H9 (cell line): Measurements from ENCODE around the gene UBE3B. TPM values are rescaled to one million over a fixed set of nuclear protein-coding genes. Genes with fewer than 3 reads are reported as not detected.

Source experiments
- DNase-seq: peaks from one replicate; pipeline ENCODE4 v3.0.0-alpha.2; 2017
- H2AFZ ChIP-seq: one replicate; pipeline ENCODE4 v1.6.1; 2013; ENCODE audit warnings: mild to moderate bottlenecking, low read length, control low read depth, moderate library complexity
- H2AK5ac ChIP-seq: 2 replicates; pipeline ENCODE4 v1.6.1; 2013; ENCODE audit warnings: low read length, control low read depth, mixed read lengths; ENCODE audit not compliant: insufficient read length
- H2BK120ac ChIP-seq: one replicate; pipeline ENCODE4 v1.6.1; 2013; ENCODE audit warnings: low read depth, mild to moderate bottlenecking, low read length, control low read depth, inconsistent platforms; ENCODE audit not compliant: poor library complexity, severe bottlenecking
- H2BK12ac ChIP-seq: 2 replicates; pipeline ENCODE4 v1.6.1; 2013; ENCODE audit warnings: low read length, control low read depth, mixed read lengths, low read depth; ENCODE audit not compliant: insufficient read length
- H2BK15ac ChIP-seq: 2 replicates; pipeline ENCODE4 v1.6.1; 2013; ENCODE audit warnings: low read depth, low read length, control low read depth
- H2BK20ac ChIP-seq: one replicate; pipeline ENCODE4 v1.6.1; 2013; ENCODE audit warnings: low read depth, mild to moderate bottlenecking, low read length, control low read depth, inconsistent platforms; ENCODE audit not compliant: poor library complexity, severe bottlenecking
- H2BK5ac ChIP-seq: 2 replicates; pipeline ENCODE4 v1.6.1; 2013; ENCODE audit warnings: low read length, control low read depth, mixed read lengths; ENCODE audit not compliant: insufficient read length
- H3K14ac ChIP-seq: 2 replicates; pipeline ENCODE4 v1.6.1; 2013; ENCODE audit warnings: low read length, control low read depth; ENCODE audit not compliant: insufficient read depth
- H3K18ac ChIP-seq: 2 replicates; pipeline ENCODE4 v1.6.1; 2013; ENCODE audit warnings: low read depth, mild to moderate bottlenecking, mixed read lengths, low read length, control low read depth; ENCODE audit not compliant: insufficient read length
- H3K23ac ChIP-seq: 2 replicates; pipeline ENCODE4 v1.6.1; 2013; ENCODE audit warnings: low read length, control low read depth, mixed read lengths, low read depth; ENCODE audit not compliant: insufficient read length
- H3K23me2 ChIP-seq: 2 replicates; pipeline ENCODE4 v1.6.1; 2013; ENCODE audit warnings: low read depth, mild to moderate bottlenecking, mixed read lengths, low read length, control low read depth; ENCODE audit not compliant: insufficient read length, poor library complexity, severe bottlenecking
- H3K27ac ChIP-seq: 2 replicates; pipeline ENCODE4 v1.5.1; 2013; ENCODE audit warnings: low read length, control low read depth, mixed read lengths, low read depth; ENCODE audit not compliant: insufficient read length
- H3K27me3 ChIP-seq: 2 replicates; pipeline ENCODE4 v1.6.1; 2013; ENCODE audit warnings: low read length, control low read depth, inconsistent platforms; ENCODE audit not compliant: insufficient read depth
- H3K4ac ChIP-seq: 2 replicates; pipeline ENCODE4 v1.6.1; 2013; ENCODE audit warnings: low read depth, mild to moderate bottlenecking, control low read depth, inconsistent platforms, low read length, moderate library complexity
- H3K4me1 ChIP-seq: 2 replicates; pipeline ENCODE4 v1.6.1; 2013; ENCODE audit warnings: low read length, control low read depth, inconsistent platforms; ENCODE audit not compliant: insufficient read depth
- H3K4me2 ChIP-seq: 2 replicates; pipeline ENCODE4 v1.6.1; 2013; ENCODE audit warnings: low read length, control low read depth, mixed read lengths; ENCODE audit not compliant: insufficient read length, insufficient read depth
- H3K56ac ChIP-seq: 2 replicates; pipeline ENCODE4 v1.6.1; 2013; ENCODE audit warnings: low read depth, mild to moderate bottlenecking, mixed read lengths, low read length, control low read depth; ENCODE audit not compliant: insufficient read length
- H3K79me1 ChIP-seq: 2 replicates; pipeline ENCODE4 v1.6.1; 2013; ENCODE audit warnings: low read depth, mild to moderate bottlenecking, moderate library complexity, low read length, control low read depth, inconsistent platforms; ENCODE audit not compliant: insufficient read depth, poor library complexity, severe bottlenecking
- H3K79me2 ChIP-seq: 2 replicates; pipeline ENCODE4 v1.6.1; 2013; ENCODE audit warnings: low read length, control low read depth, inconsistent platforms; ENCODE audit not compliant: insufficient read depth
- H3K9ac ChIP-seq: 2 replicates; pipeline ENCODE4 v1.6.1; 2013; ENCODE audit warnings: low read length, control low read depth, mixed read lengths; ENCODE audit not compliant: insufficient read length; ENCODE audit errors: extremely low read depth
- H3K9me3 ChIP-seq: one replicate; pipeline ENCODE4 v1.6.1; 2013; ENCODE audit warnings: low read depth, low read length, inconsistent platforms; ENCODE audit not compliant: control insufficient read depth
- H3T11ph ChIP-seq: one replicate; pipeline ENCODE4 v1.6.1; 2013; ENCODE audit warnings: mild to moderate bottlenecking, low read length, control low read depth, inconsistent platforms
- H4K20me1 ChIP-seq: one replicate; pipeline ENCODE4 v1.6.1; 2013; ENCODE audit not compliant: control insufficient read depth, insufficient read length, insufficient read depth
- H4K5ac ChIP-seq: 2 replicates; pipeline ENCODE4 v1.6.1; 2013; ENCODE audit warnings: low read depth, mild to moderate bottlenecking, mixed read lengths, low read length, control low read depth; ENCODE audit not compliant: insufficient read length
- H4K8ac ChIP-seq: replicated peaks from 2 replicates; pipeline ENCODE4 v1.6.1; 2013; ENCODE audit warnings: low read length, control low read depth, mixed read lengths, low read depth; ENCODE audit not compliant: insufficient read length
- H4K91ac ChIP-seq: 2 replicates; pipeline ENCODE4 v1.6.1; 2013; ENCODE audit warnings: low read depth, mild to moderate bottlenecking, moderate library complexity, mixed read lengths, low read length, control low read depth; ENCODE audit not compliant: insufficient read length
- H3K27ac Mint-ChIP-seq, 3 experiments: 2 replicates in 2 of 3; 3 replicates in 1 of 3; pipeline ENCODE4 v1.8.0; 2020 to 2021; ENCODE audit warnings: mixed read lengths in 3 of 3, mild to moderate bottlenecking in 1 of 3, moderate library complexity in 1 of 3
- H3K27me3 Mint-ChIP-seq: 2 replicates; pipeline ENCODE4 v1.8.0; 2021; ENCODE audit warnings: low read depth, mild to moderate bottlenecking, moderate library complexity, mixed read lengths
- H3K36me3 Mint-ChIP-seq, 3 experiments: 2 replicates in 2 of 3; 3 replicates in 1 of 3; pipeline ENCODE4 v1.8.0; 2020 to 2021; ENCODE audit warnings: low read depth in 3 of 3, mixed read lengths in 3 of 3; ENCODE audit not compliant: insufficient read depth in 1 of 3
- H3K4me1 Mint-ChIP-seq, 2 experiments: 2 replicates each; pipeline ENCODE4 v1.8.0; 2020; ENCODE audit warnings: mixed read lengths in 2 of 2
- H3K4me3 Mint-ChIP-seq, 2 experiments: 2 replicates in 1 of 2; 3 replicates in 1 of 2; pipeline ENCODE4 v1.8.0; 2020 to 2021; ENCODE audit warnings: mild to moderate bottlenecking in 2 of 2, mixed read lengths in 2 of 2, moderate library complexity in 1 of 2
- H3K9me3 Mint-ChIP-seq, 2 experiments: 2 replicates in 1 of 2; 3 replicates in 1 of 2; pipeline ENCODE4 v1.8.0; 2020; ENCODE audit warnings: mild to moderate bottlenecking in 2 of 2, mixed read lengths in 2 of 2, moderate library complexity in 1 of 2
- WGBS: extraction: QIAGEN DNeasy Blood & Tissue Kit; methylation state at CpG from one replicate; pipeline ENCODE4 v1.1.7; 2013; ENCODE audit warnings: missing lambda C conversion rate, low lambda C conversion rate, mixed read lengths; ENCODE audit not compliant: insufficient read length; ENCODE audit errors: extremely low coverage; 5-methylcytosine and 5-hydroxymethylcytosine counted together
- total RNA-seq: library from RNA; stranded (reverse); gene quantifications from 2 replicates; pipeline ENCODE4 v1.2.1, GENCODE V29; 2021
- TF ChIP-seq, protein P1 (sequence below): fragments of 200-600 bp; sonication (generic); conservative IDR thresholded peaks from 3 replicates; pipeline ENCODE4 v1.8.0; 2021; ENCODE audit warnings: antibody characterized with exemption, mild to moderate bottlenecking

The UBE3B gene
- total RNA-seq, 1 experiment from 2014 or later: 24.2 TPM

DNA sequence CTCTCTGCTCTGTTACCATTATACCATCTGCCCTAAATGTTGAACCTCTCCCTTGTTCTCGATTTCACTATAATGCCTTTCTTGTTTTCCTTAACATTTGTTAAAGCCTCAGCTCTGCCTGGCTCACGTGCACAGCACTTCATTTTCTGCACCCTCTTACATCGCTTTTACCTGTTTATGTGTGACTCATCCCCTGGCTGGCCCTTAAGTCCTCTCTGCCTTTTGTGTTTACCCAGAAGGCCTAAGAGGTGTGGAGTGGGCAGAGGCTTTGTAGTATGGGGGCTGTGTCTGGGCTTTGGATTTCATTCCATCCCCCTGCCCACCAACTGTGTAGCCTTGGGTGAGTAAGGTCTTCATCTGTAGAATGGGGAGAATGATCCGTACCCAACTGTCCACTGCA is 36.5 kb downstream of the UBE3B start:
- Histone ChIP-seq H3K9ac (no peak overlapping the region), H2BK120ac (no peak overlapping the region), H3K9me3 (no peaks in the 10 kb centered on the region), H3K18ac (no peak overlapping the region), H3K4me2 (no peak overlapping the region), H3K4me1 (no peaks in the 10 kb centered on the region), H3K23ac (no peak overlapping the region), H3K27ac (no peak overlapping the region), H2AFZ (no peak overlapping the region), H2BK20ac (no peak overlapping the region), H3K14ac (no peak overlapping the region), H2AK5ac (no peak overlapping the region), H2BK15ac (no peak overlapping the region), H3K79me2 (no peaks in the 10 kb centered on the region), H3K27me3 (no peaks in the 10 kb centered on the region), H4K91ac (no peak overlapping the region), H3K79me1 (no peaks in the 10 kb centered on the region), H4K20me1 (no peaks in the 10 kb centered on the region), H2BK5ac (no peak overlapping the region), H3K56ac (no peak overlapping the region), H4K8ac (no peak overlapping the region), H3K4ac (no peak overlapping the region), H2BK12ac (no peak overlapping the region), H3K23me2 (no peaks in the 10 kb centered on the region), H3T11ph (no peak overlapping the region), H4K5ac (no peak overlapping the region)
- Mint-ChIP-seq H3K4me1 (peaks cover 2% of the 10 kb centered on the region in 2 experiments; a peak in 3 of 4 replicates), H3K36me3 (peaks cover 5 to 64% (median 48%) of the 10 kb centered on the region in 3 experiments; a peak in 5 of 7 replicates), H3K27ac (peak overlapping the region in 1 of 3 experiments; percentile 6; a peak in 1 of 7 replicates), H3K4me3 (no peak overlapping the region), H3K9me3 (no peaks in the 10 kb centered on the region), H3K27me3 (no peaks in the 10 kb centered on the region)
- TF ChIP-seq, protein P1, sequence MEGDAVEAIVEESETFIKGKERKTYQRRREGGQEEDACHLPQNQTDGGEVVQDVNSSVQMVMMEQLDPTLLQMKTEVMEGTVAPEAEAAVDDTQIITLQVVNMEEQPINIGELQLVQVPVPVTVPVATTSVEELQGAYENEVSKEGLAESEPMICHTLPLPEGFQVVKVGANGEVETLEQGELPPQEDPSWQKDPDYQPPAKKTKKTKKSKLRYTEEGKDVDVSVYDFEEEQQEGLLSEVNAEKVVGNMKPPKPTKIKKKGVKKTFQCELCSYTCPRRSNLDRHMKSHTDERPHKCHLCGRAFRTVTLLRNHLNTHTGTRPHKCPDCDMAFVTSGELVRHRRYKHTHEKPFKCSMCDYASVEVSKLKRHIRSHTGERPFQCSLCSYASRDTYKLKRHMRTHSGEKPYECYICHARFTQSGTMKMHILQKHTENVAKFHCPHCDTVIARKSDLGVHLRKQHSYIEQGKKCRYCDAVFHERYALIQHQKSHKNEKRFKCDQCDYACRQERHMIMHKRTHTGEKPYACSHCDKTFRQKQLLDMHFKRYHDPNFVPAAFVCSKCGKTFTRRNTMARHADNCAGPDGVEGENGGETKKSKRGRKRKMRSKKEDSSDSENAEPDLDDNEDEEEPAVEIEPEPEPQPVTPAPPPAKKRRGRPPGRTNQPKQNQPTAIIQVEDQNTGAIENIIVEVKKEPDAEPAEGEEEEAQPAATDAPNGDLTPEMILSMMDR: no peak
- no peak for DNase-seq
- no CpG with 5 or more reads among the region's 4 CpGs for WGBS
